Measurements from ENCODE around the gene SPZ1. TPM values are rescaled to one million over a fixed set of nuclear protein-coding genes. Genes with fewer than 3 reads are reported as not detected.

SPZ1 gene
- total and polyA plus RNA-seq, 2 donors (not counting 1 experiment from before 2014, with no cell fraction given): not detected

DNA sequence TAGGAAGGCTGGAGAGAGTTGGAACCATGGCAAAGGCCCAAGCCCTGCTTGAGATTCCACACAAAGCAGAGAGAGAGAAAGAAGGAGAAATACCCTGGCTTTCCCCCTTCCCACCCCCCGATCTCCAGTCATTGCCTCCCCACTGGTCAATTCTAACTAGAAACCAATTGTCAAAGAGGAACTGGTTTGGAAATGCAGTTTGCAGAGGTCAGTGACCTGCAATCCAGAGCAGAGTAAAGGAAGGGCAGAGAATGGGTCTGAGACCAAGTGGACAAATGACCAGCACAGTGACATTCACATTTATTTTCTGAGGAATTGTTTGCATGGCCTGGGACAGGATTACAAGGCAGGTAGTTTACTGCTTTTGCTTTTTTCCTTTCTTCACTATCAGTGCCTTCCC is 50.6 kb downstream of the SPZ1 start:
- peaks cover 0 to 5% (median 0%) of the 10 kb centered on the region in 3 donors for H3K9me3 ChIP-seq (ENCODE audit: control extremely low read depth in 1 of 3, control insufficient read depth in 2 of 3, insufficient read depth in 1 of 3, low read length in 2 of 3)
- H3K4me1 Mint-ChIP-seq: no peaks in the 10 kb centered on the region
- no peak overlapping the region for H2AFZ ChIP-seq (ENCODE audit: insufficient read depth, low read depth, low read length, poor library complexity, severe bottlenecking)
- H3K4me1 ChIP-seq (ENCODE audit: control insufficient read depth in 2 of 2, insufficient read depth in 2 of 2, low read length in 2 of 2): no peaks in the 10 kb centered on the region
- no peak overlapping the region for H3K27ac Mint-ChIP-seq
- H3K27me3 Mint-ChIP-seq: peaks cover 32% of the 10 kb centered on the region
- H4K20me1 ChIP-seq (ENCODE audit: control insufficient read depth, insufficient read depth, low read length, poor library complexity, severe bottlenecking): no peaks in the 10 kb centered on the region
- no peaks in the 10 kb centered on the region for H3K36me3 ChIP-seq (replicated peaks in 1 of 2; ENCODE audit: control extremely low read depth in 1 of 2, control insufficient read depth in 1 of 2, extremely low read depth in 1 of 2, insufficient read depth in 2 of 2, low read length in 1 of 2)
- DNase-seq (no peak), ATAC-seq (ENCODE audit: low read depth) (no peak)
- peaks cover 2% of the 10 kb centered on the region for H3K9me3 Mint-ChIP-seq (ENCODE audit: insufficient read depth)
- POLR2A ChIA-PET: no interaction called here
- intact Hi-C loops (cut with micrococcal nuclease): no loop called here
- no peak overlapping the region for H3K27ac ChIP-seq (ENCODE audit: low read length in 2 of 2)
- H3K27me3 ChIP-seq (replicated peaks in 1 of 4; ENCODE audit: control extremely low read depth in 1 of 4, control insufficient read depth in 3 of 4, insufficient read depth in 4 of 4, low read length in 3 of 4): peaks cover 0 to 5% (median 0%) of the 10 kb centered on the region in 4 experiments
- no peak for TF ChIP-seq EZH2 (IDR thresholded peaks at IDR 0.05; ENCODE audit: borderline replicate concordance, insufficient read depth, low read depth, low read length, poor library complexity, severe bottlenecking)
- TF ChIP-seq, protein P1, sequence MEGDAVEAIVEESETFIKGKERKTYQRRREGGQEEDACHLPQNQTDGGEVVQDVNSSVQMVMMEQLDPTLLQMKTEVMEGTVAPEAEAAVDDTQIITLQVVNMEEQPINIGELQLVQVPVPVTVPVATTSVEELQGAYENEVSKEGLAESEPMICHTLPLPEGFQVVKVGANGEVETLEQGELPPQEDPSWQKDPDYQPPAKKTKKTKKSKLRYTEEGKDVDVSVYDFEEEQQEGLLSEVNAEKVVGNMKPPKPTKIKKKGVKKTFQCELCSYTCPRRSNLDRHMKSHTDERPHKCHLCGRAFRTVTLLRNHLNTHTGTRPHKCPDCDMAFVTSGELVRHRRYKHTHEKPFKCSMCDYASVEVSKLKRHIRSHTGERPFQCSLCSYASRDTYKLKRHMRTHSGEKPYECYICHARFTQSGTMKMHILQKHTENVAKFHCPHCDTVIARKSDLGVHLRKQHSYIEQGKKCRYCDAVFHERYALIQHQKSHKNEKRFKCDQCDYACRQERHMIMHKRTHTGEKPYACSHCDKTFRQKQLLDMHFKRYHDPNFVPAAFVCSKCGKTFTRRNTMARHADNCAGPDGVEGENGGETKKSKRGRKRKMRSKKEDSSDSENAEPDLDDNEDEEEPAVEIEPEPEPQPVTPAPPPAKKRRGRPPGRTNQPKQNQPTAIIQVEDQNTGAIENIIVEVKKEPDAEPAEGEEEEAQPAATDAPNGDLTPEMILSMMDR (IDR thresholded peaks at IDR 0.05): no peak
- no peaks in the 10 kb centered on the region for H3K79me2 ChIP-seq (ENCODE audit: control insufficient read depth, insufficient read depth, low read length)
- H3K4me3 ChIP-seq (ENCODE audit: control extremely low read depth in 1 of 5, extremely low read depth in 1 of 5, insufficient read depth in 1 of 5, low read depth in 2 of 5, low read length in 4 of 5): no peak overlapping the region
- H3K4me3 Mint-ChIP-seq: no peak overlapping the region
- H3K4me2 ChIP-seq (replicated peaks; ENCODE audit: low read depth, low read length, poor library complexity, severe bottlenecking): no peak overlapping the region
- CTCF ChIA-PET: no interaction called here
- no CpG with 5 or more reads among the region's 1 CpG for WGBS (ENCODE audit: insufficient coverage)
- H3K9ac ChIP-seq (ENCODE audit: low read length): no peak overlapping the region

Small RNAs within 50 kb of the gene (small RNA-seq; reads per million reads assigned to genes)
- gene AC026410.2 (ENCODE audit: insufficient read length, low read depth, low replicate concordance) (not detected), gene RF00322 (ENCODE audit: insufficient read length, low read depth, low replicate concordance) (not detected), gene RNU6-211P (ENCODE audit: insufficient read length, low read depth, low replicate concordance) (not detected)

Other genes with a start within 250 kb of the SPZ1 start
- gene SERINC5, start 64.0 kb upstream of the SPZ1 start, total RNA-seq: 9.5 and 11.4 TPM in 2 replicates
- gene SERINC5, start 64.0 kb upstream of the SPZ1 start, polyA plus RNA-seq: 2.4 and 3.7 TPM in 2 replicates
- 38.3 and 44.4 TPM in 2 replicates for gene ZFYVE16, start 88.1 kb downstream of the SPZ1 start, total RNA-seq
- 4.7 and 6.1 TPM in 2 replicates for gene ZFYVE16, start 88.1 kb downstream of the SPZ1 start, polyA plus RNA-seq
- 1.1 TPM in 1 of 2 replicates, not detected in the other for gene FAM151B, start 168.1 kb downstream of the SPZ1 start, total RNA-seq
- gene FAM151B, start 168.1 kb downstream of the SPZ1 start, polyA plus RNA-seq: not detected in 2 replicates

All from B cell (primary cell).